WI38 (cell line): ENCODE results near the gene ERICH4.
"Not testable (repeated sequence)": the region's sequence is repeated elsewhere in the genome, so short reads cannot be mapped to it uniquely, and the experiment has no call there.

Experiments
- H3K4me3 ChIP-seq: 2 replicates; pipeline ENCODE4 v1.5.1; 2011; ENCODE audit warnings: low read depth, mild to moderate bottlenecking, control low read depth, low read length
- TF ChIP-seq, protein P1 (sequence below): IDR thresholded peaks from 2 replicates; pipeline ENCODE4 v1.5.1; 2012; ENCODE audit warnings: low read depth, mild to moderate bottlenecking, control low read depth, low read length

The ERICH4 gene

DNA sequence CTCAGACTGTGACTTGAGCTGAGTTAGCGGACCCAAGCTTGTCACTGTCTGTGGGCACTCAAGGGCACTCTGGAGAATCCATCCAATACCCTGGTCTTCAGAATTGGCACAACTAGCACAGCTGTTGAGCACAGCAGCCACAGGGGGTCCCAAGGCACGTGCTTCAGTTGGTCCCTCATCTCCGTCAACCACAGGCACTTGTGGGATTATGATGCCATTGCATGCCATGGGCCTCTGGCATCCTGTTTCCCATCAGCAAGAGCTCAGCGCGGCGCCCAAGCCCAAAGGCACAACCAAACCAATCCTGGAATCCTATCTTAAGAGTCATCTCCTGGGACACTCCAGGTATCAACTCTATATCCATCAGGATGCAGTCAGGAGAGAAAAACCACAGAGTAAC, 12.0 kb upstream of the ERICH4 start:
- no peak overlapping the region for H3K4me3 ChIP-seq
- TF ChIP-seq, protein P1, sequence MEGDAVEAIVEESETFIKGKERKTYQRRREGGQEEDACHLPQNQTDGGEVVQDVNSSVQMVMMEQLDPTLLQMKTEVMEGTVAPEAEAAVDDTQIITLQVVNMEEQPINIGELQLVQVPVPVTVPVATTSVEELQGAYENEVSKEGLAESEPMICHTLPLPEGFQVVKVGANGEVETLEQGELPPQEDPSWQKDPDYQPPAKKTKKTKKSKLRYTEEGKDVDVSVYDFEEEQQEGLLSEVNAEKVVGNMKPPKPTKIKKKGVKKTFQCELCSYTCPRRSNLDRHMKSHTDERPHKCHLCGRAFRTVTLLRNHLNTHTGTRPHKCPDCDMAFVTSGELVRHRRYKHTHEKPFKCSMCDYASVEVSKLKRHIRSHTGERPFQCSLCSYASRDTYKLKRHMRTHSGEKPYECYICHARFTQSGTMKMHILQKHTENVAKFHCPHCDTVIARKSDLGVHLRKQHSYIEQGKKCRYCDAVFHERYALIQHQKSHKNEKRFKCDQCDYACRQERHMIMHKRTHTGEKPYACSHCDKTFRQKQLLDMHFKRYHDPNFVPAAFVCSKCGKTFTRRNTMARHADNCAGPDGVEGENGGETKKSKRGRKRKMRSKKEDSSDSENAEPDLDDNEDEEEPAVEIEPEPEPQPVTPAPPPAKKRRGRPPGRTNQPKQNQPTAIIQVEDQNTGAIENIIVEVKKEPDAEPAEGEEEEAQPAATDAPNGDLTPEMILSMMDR: no peak

DNA sequence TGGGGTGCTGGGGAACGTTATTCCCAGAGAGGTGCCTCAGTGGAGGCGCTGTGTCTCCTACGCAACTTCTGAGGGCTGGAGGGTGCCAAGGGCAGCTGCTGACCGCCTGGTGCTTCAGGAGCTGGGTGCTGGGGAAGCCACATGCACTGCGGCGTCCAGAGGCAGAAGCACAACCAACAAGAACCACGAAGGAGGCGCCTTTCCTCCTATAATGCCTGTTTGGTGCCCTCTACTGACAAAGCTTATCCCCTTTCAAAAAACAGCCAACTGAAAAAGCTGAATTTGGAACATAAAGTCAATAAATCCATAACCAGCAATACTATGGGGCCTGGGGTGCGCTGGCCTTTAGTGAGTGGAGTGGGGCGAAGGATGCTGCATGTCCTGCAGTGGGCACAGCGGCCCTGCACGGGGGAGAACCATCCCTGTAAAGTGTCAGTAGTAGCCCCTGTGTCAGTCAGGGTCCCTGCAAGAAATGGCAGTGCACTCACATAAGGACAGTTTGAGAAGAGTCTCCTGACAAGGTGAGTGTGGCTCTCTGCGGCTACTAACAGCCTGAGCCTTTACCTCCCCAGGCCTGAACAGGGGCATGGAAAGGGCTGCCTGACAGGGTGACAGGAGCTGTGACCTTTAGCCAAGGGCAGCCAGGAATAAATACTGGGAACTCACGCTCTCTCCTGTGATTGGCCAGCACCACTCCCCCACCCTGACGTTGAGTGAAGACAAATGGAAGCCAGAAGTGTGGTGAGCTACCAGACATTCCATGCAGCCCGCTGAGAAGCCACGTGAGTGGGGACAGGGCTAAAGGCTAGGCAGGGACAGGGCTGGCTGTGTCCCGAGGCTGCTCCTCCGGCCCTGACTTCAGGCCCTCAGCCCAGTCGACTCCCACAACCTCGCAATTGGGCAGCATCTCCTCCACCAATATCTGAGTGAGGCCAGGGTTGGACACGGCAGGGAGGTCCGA, 11.2 kb upstream of the ERICH4 start:
- TF ChIP-seq, protein P1: no peak
- no peak overlapping the region for H3K4me3 ChIP-seq

DNA sequence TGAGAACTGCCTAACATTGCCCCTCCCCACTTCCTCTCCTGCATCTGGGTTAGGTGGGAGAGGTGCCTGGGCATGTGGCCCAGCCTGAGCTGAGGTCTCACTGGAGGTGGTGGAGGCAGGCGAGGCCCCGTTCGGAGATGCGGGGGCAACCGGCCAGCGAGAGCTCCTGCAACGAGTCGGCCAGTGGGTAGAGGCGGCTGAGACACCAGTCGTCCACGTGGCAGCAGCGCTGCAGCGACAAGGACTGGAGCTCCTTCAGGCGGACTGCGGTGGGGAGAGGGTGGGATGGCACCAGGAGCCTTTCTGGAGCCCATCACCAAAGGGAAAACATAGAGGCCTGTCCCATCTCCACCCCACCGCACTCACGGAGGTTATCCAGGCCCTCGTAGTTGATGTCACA, 9.8 kb upstream of the ERICH4 start:
- no peak overlapping the region for H3K4me3 ChIP-seq

DNA sequence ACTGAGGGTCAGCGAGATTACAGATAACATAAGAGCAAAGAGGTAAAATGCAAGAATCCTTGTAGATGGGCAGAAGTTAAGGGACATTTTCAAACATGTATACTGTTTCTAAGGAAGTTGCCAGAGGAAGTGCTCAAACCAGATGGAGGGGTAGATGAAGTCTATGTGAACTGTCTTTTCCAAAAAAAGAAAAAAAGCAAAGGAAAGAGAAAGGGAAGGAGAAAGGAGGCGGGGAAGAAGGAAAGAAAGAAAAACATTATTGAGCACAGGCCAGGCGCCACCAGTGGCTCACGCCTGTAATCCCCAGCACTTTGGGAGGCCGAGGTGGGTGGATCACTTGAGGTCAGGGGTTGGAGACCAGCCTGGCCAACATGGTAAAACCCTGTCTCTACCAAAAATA, 8.5 kb upstream of the ERICH4 start:
- TF ChIP-seq, protein P1: no peak
- H3K4me3 ChIP-seq: no peak overlapping the region

More for the DNA sequence above, 9.8 kb upstream of the ERICH4 start:
- TF ChIP-seq, protein P1: no peak

DNA sequence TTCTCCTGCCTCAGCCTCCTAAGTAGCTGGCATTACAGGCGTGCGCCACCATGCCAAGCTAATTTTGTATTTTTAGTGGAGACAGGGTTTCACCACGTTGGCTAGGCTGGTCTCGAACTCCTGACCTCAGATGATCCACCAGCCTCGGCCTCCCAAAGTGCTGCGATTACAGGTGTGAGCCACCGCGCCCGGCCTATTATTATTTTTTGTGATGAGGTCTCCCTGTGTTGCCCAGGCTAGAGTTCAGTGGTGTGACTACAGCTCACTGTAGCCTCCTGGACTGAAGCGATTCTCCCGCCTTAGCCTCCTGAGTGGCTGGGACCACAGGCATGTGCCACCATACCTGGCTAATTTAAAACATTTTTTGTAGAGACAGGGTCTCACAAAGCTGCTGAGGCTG, 7.6 kb upstream of the ERICH4 start:
- H3K4me3 ChIP-seq: not testable (repeated sequence)

DNA sequence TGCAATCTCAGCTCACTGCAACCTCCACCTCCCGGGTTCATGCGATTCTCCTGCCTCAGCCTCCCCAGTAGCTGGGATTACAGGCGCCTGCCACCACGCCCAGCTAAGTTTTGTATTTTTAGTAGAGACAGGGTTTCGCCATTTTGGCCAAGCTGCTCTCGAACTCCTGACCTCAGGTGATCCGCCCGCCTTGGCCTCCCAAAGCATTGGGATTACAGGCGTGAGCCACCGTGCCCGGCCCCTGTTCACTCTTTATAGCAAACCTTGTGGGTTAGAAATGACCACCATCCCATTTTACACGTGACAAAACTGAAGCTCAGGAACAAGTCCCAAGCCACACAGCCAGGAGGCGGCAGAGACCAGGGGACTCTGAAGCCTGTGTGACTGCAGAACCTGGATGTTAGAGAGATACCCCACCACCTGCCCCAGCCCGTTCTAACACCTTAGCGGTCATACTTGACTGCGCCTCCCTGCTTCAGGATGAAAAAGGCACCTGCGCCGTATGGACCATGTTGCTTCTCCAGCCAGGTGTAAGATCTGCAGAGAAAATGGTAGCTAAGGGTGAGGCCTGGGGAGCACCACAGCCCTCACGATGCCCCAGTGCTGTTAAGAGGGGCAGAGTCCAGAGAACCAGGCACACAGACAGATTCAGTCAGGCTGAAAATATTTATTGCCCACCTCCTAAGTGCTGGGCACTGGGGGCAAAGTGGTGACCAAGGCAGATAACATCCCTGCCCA, 6.9 kb upstream of the ERICH4 start:
- no peak overlapping the region for H3K4me3 ChIP-seq
- TF ChIP-seq, protein P1: no peak

DNA sequence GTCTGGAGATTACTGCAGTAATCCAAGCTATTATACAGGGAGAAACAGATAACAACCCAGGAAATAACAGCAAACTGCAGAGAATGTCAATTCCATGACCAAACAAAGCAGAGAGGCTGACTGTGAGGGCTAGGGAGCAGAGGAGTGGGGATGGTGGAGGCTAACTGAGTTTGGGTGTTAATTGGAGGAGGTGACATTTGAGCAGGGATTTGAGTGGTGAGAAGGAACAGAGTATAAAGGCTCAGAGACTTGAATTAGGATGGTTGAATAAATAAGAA, 6.3 kb upstream of the ERICH4 start:
- TF ChIP-seq, protein P1: no peak
- no peak overlapping the region for H3K4me3 ChIP-seq
